ENCODE results near the gene HJV. TPM values are rescaled to one million over a fixed set of nuclear protein-coding genes. Genes with fewer than 3 reads are reported as not detected.

Gene HJV
- total and polyA plus RNA-seq, 2 donors, result 0.38 to 0.62 TPM

DNA sequence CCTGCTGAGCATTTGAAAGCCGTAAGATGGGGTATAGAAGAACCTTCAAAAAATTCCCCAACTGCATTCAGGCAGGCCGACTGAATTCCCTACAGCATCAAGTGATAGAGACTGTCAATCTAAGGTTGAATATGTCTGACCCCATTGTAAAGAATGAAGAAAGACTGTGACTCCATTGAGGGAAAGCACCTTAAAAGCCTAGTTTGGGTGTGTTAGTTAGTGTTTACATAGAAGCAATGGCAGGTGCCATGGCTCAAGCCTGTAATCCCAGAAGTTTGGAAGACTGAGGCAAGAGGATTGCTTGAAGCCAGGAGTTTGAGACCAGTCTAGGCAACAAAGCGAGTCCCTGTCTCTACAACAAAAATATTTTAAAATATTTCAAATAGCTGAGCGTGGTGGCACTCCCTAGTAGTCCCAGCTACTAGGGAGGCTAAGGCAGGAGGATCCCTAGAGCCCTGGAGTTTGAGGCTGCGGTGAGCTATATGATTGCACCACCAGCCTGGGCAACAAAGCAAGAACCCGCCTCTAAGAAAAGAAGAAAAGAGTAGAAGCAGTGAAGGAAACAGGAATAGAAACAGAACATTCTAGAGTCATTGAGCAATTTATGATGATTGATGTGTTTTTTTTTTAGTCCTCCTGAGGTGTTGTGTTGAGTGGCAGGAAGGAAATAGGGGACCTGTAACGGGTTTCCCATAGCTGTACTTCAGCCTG, 41.6 kb downstream of the HJV start:
- Histone ChIP-seq H3K27me3 (ENCODE audit: control insufficient read depth in 2 of 2, insufficient read depth in 1 of 2, low read length in 1 of 2) (no peaks in the 10 kb centered on the region), H3K4me3 (ENCODE audit: low read length in 2 of 2) (peak overlapping the region in 1 of 2 donors; percentile 38), H3K27ac (ENCODE audit: low read depth in 1 of 2, low read length in 1 of 2) (peak overlapping the region; percentile 96 to 98), H3K4me1 (ENCODE audit: control insufficient read depth in 2 of 2, insufficient read depth in 2 of 2, low read length in 2 of 2) (peaks cover 31 to 71% of the 10 kb centered on the region in 2 donors), H3K36me3 (ENCODE audit: control insufficient read depth in 2 of 2, insufficient read depth in 2 of 2, low read length in 1 of 2) (no peaks in the 10 kb centered on the region), H3K9me3 (ENCODE audit: control insufficient read depth in 2 of 2, insufficient read depth in 1 of 2, low read length in 1 of 2) (no peaks in the 10 kb centered on the region)
- peak in 1 of 9 donors; percentile 72 for DNase-seq (ENCODE audit: low read depth in 6 of 9, low spot score in 9 of 9)
- 32% methylated on average over 7 of the region's 7 CpGs for WGBS

DNA sequence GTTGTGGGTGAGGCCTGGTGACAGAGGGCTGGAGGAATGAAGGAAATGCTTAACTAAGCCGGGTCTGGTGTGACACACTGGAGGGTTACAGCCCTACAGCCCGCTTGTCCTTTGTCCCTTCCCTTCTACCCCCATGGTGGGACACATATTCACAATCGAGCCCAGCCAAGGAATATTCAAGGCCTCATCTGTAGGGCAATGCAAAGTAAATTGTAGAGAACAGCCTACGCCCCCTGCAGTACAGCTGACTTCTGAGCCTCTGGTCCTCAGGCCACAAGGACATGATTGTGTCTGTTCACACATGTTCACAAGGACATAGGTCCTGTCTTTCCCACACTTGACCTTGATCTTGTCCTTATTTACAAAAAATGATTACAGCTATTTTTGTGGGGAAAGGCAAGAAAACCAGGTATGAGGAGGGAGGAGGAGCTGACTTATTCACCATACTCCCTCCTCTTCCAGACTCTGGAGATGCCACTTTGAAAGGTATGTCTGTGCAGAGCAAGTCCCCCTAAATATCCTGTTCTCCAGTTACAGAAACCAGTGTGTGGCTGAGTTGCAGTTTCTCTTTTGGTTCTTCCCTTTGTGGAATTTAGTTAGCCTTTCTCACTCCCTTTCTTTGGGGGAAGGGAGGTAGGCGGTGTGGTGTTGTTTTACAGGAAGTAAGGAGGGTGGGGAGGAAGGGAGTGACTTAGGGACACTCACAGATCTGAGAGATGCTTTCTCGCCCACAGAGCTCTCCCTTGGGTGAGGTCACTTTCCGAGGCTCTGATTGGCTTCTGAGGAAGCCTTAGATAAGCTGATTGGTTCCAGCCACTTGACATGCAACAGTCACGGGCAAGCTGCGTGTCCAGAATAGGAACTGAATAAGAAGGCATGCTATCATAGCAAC, 42.4 kb downstream of the HJV start:
- no peaks in the 10 kb centered on the region for H3K27me3 ChIP-seq (ENCODE audit: control insufficient read depth in 2 of 2, insufficient read depth in 1 of 2, low read length in 1 of 2)
- peaks cover 31 to 65% of the 10 kb centered on the region in 2 donors for H3K4me1 ChIP-seq (ENCODE audit: control insufficient read depth in 2 of 2, insufficient read depth in 2 of 2, low read length in 2 of 2)
- H3K36me3 ChIP-seq (ENCODE audit: control insufficient read depth in 2 of 2, insufficient read depth in 2 of 2, low read length in 1 of 2), result no peaks in the 10 kb centered on the region
- 25% methylated on average over 9 of the region's 9 CpGs for WGBS
- H3K9me3 ChIP-seq (ENCODE audit: control insufficient read depth in 2 of 2, insufficient read depth in 1 of 2, low read length in 1 of 2), result no peaks in the 10 kb centered on the region
- H3K4me3 ChIP-seq (ENCODE audit: low read length in 2 of 2), result peak overlapping the region; percentile 22 to 38
- peak in 5 of 9 donors; percentile 50 to 90 (median 74) for DNase-seq (ENCODE audit: low read depth in 6 of 9, low spot score in 9 of 9)
- H3K27ac ChIP-seq (ENCODE audit: low read depth in 1 of 2, low read length in 1 of 2), result peak overlapping the region; percentile 96 to 98

DNA sequence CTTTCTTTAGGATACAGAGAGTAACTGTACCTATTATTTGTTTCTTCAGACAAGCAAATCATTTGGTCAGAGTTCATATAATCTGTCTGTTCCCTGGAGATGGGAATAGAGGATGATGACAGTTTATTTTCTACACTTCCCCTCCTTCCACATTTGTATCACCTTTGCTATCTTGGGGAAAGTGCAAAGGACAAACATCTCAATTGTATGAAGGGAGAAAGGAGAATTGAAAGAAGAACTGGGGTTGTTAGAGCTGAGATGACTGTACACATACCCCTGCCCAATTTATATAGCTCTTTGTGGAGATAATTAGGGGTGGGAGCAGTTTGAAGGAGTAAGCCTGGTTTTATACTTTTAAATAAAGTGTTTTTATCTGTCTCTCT, 43.1 kb downstream of the HJV start:
- H3K36me3 ChIP-seq (ENCODE audit: control insufficient read depth in 2 of 2, insufficient read depth in 2 of 2, low read length in 1 of 2), result no peaks in the 10 kb centered on the region
- H3K9me3 ChIP-seq (ENCODE audit: control insufficient read depth in 2 of 2, insufficient read depth in 1 of 2, low read length in 1 of 2), result no peaks in the 10 kb centered on the region
- H3K4me1 ChIP-seq (ENCODE audit: control insufficient read depth in 2 of 2, insufficient read depth in 2 of 2, low read length in 2 of 2), result peaks cover 31 to 63% of the 10 kb centered on the region in 2 donors
- peak overlapping the region in 1 of 2 donors; percentile 38 for H3K4me3 ChIP-seq (ENCODE audit: low read length in 2 of 2)
- H3K27ac ChIP-seq (ENCODE audit: low read depth in 1 of 2, low read length in 1 of 2), result peak overlapping the region; percentile 96 to 98
- no peaks in the 10 kb centered on the region for H3K27me3 ChIP-seq (ENCODE audit: control insufficient read depth in 2 of 2, insufficient read depth in 1 of 2, low read length in 1 of 2)
- DNase-seq (ENCODE audit: low read depth in 6 of 9, low spot score in 9 of 9), result no peak

DNA sequence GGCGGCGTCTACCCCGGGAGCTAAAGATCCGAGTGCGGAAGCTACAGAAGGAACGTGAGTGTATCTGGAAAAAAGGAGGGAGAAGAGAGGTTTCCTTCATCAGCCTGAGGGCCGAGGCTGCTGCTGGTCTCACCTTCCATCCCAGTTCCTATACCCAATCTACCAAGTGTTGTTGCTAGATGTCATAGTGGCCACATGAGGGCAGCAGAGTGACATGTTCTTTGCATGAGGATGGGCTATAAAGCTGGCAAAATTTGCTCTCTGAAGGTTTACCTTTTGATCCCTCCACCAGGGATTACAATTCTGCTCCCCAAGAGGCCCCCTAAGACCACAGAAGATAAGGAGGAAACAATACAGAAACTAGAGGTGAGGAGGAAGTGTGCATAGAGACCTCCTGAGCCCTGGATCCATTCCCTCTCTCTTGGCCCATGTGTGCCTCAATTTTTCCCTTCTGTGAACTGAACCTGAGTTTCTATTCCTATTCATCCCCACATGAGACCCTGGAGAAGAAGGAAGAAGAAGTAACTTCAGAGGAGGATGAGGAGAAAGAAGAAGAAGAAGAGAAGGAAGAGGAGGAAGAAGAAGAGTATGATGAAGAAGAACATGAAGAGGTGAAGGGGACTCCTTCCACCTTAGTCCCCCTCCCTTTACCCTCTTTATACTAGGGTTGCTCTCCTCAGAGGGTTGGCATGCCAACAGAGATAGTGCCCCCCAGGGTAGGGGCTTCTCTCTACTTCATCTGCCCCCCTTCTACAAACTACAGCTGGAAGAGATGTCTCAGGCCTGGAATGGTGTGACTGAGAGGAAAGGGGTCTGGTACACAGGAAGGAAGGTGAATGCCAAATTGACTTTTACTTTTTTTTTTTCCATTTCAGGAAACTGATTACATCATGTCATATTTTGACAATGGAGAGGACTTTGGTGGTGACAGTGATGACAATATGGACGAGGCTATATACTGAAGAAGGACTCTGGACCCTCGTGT, 43.8 kb downstream of the HJV start:
- DNase-seq (ENCODE audit: low read depth in 6 of 9, low spot score in 9 of 9), result peak in 5 of 9 donors; percentile 75 to 91 (median 87)
- H3K9me3 ChIP-seq (ENCODE audit: control insufficient read depth in 2 of 2, insufficient read depth in 1 of 2, low read length in 1 of 2), result no peaks in the 10 kb centered on the region
- H3K36me3 ChIP-seq (ENCODE audit: control insufficient read depth in 2 of 2, insufficient read depth in 2 of 2, low read length in 1 of 2), result no peaks in the 10 kb centered on the region
- H3K4me3 ChIP-seq (ENCODE audit: low read length in 2 of 2), result peak overlapping the region in 1 of 2 donors; percentile 10
- H3K4me1 ChIP-seq (ENCODE audit: control insufficient read depth in 2 of 2, insufficient read depth in 2 of 2, low read length in 2 of 2), result peaks cover 31 to 57% of the 10 kb centered on the region in 2 donors
- peak overlapping the region; percentile 96 to 98 for H3K27ac ChIP-seq (ENCODE audit: low read depth in 1 of 2, low read length in 1 of 2)
- H3K27me3 ChIP-seq (ENCODE audit: control insufficient read depth in 2 of 2, insufficient read depth in 1 of 2, low read length in 1 of 2), result no peaks in the 10 kb centered on the region
- 28% methylated on average over 9 of the region's 9 CpGs for WGBS

DNA sequence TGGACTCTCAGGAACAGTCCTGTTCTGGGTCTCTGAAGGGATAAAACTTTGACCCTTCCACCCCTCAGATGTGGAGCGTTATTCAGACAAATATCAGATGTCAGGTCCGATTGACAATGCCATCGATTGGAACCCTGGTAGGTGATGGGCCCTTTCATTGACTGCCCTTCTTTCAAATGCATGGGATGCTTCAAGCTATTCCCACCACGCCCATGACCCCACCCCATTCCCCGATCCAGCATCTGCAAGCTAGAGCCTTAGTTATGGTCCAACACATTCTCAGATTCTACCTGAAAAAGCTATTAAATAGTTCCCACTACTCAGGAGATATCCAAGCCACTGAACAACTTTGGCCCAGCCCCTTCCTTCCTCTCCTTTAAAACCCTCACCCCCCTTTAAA, 44.5 kb downstream of the HJV start:
- no peaks in the 10 kb centered on the region for H3K9me3 ChIP-seq (ENCODE audit: control insufficient read depth in 2 of 2, insufficient read depth in 1 of 2, low read length in 1 of 2)
- no peaks in the 10 kb centered on the region for H3K27me3 ChIP-seq (ENCODE audit: control insufficient read depth in 2 of 2, insufficient read depth in 1 of 2, low read length in 1 of 2)
- 93% methylated on average over 5 of the region's 5 CpGs for WGBS
- DNase-seq (ENCODE audit: low read depth in 6 of 9, low spot score in 9 of 9), result no peak
- no peak overlapping the region for H3K27ac ChIP-seq (ENCODE audit: low read depth in 1 of 2, low read length in 1 of 2)
- H3K36me3 ChIP-seq (ENCODE audit: control insufficient read depth in 2 of 2, insufficient read depth in 2 of 2, low read length in 1 of 2), result no peaks in the 10 kb centered on the region
- H3K4me3 ChIP-seq (ENCODE audit: low read length in 2 of 2), result no peak overlapping the region
- peaks cover 31 to 50% of the 10 kb centered on the region in 2 donors for H3K4me1 ChIP-seq (ENCODE audit: control insufficient read depth in 2 of 2, insufficient read depth in 2 of 2, low read length in 2 of 2)

DNA sequence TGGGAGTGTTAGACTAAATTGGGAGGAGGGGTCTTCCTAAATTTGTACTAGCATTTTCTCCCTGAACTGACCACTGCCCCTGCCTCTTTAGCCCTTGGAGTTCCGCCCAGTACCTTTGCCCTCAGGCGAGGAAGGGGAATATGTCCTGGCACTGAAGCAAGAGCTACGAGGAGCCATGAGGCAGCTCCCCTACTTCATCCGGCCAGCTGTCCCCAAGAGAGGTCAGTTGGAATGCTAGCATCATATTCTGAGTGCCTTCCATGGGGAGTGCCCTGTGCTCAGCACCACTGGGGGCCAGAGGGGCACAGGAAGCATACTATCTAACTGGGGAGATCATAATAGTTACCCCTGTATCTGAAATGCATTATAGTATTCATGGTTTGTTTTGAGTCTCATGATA, 46.3 kb downstream of the HJV start:
- no peak overlapping the region for H3K27ac ChIP-seq (ENCODE audit: low read depth in 1 of 2, low read length in 1 of 2)
- H3K4me3 ChIP-seq (ENCODE audit: low read length in 2 of 2), result no peak overlapping the region
- WGBS, result 94% methylated on average over 4 of the region's 4 CpGs
- peaks cover 26 to 32% of the 10 kb centered on the region in 2 donors for H3K4me1 ChIP-seq (ENCODE audit: control insufficient read depth in 2 of 2, insufficient read depth in 2 of 2, low read length in 2 of 2)
- no peaks in the 10 kb centered on the region for H3K36me3 ChIP-seq (ENCODE audit: control insufficient read depth in 2 of 2, insufficient read depth in 2 of 2, low read length in 1 of 2)
- no peaks in the 10 kb centered on the region for H3K27me3 ChIP-seq (ENCODE audit: control insufficient read depth in 2 of 2, insufficient read depth in 1 of 2, low read length in 1 of 2)
- no peaks in the 10 kb centered on the region for H3K9me3 ChIP-seq (ENCODE audit: control insufficient read depth in 2 of 2, insufficient read depth in 1 of 2, low read length in 1 of 2)
- no peak for DNase-seq (ENCODE audit: low read depth in 6 of 9, low spot score in 9 of 9)

DNA sequence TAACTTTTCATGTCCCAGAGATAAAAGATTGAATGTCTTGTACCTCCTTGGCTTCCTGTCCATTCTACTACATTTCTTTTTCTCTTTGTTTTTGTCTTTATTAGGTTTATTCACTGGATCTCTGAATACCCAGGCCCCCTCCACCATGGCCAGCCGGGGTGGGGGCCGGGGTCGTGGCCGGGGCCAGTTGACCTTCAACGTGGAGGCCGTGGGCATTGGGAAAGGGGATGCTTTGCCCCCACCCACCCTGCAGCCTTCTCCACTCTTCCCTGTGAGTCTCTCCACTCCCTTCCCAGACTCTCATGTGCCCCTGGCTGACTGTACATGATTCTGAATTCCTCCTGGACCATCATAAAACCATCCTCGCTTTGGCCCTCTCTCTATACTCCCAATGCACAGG, 46.8 kb downstream of the HJV start:
- no peaks in the 10 kb centered on the region for H3K27me3 ChIP-seq (ENCODE audit: control insufficient read depth in 2 of 2, insufficient read depth in 1 of 2, low read length in 1 of 2)
- H3K4me3 ChIP-seq (ENCODE audit: low read length in 2 of 2), result no peak overlapping the region
- WGBS, result 96% methylated on average over 7 of the region's 7 CpGs
- H3K9me3 ChIP-seq (ENCODE audit: control insufficient read depth in 2 of 2, insufficient read depth in 1 of 2, low read length in 1 of 2), result no peaks in the 10 kb centered on the region
- H3K4me1 ChIP-seq (ENCODE audit: control insufficient read depth in 2 of 2, insufficient read depth in 2 of 2, low read length in 2 of 2), result peaks cover 22 to 28% of the 10 kb centered on the region in 2 donors
- no peak for DNase-seq (ENCODE audit: low read depth in 6 of 9, low spot score in 9 of 9)
- H3K36me3 ChIP-seq (ENCODE audit: control insufficient read depth in 2 of 2, insufficient read depth in 2 of 2, low read length in 1 of 2), result no peaks in the 10 kb centered on the region
- H3K27ac ChIP-seq (ENCODE audit: low read depth in 1 of 2, low read length in 1 of 2), result no peak overlapping the region

DNA sequence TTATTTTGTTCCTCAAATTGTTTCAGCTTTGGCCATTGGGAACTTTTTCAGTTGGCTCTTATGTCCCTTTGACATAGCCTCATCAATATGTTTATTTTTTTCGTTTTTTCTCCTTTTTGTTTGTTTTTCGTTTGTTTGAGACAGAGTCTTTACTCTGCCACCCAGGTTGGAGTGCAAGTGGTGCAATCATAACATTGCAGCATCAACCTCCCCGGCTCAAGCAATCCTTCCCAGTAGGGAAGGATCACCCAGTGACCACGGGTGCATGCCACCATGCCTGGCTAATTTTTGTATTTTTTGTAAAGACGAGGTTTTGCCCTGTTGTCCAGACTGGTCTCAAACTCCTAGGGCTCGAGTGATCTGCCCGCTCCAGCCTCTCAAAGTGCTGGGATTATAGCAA, 49.0 kb downstream of the HJV start:
- Histone ChIP-seq H3K27ac (ENCODE audit: low read depth in 1 of 2, low read length in 1 of 2) (no peak overlapping the region), H3K9me3 (ENCODE audit: control insufficient read depth in 2 of 2, insufficient read depth in 1 of 2, low read length in 1 of 2) (no peaks in the 10 kb centered on the region), H3K27me3 (ENCODE audit: control insufficient read depth in 2 of 2, insufficient read depth in 1 of 2, low read length in 1 of 2) (no peaks in the 10 kb centered on the region), H3K36me3 (ENCODE audit: control insufficient read depth in 2 of 2, insufficient read depth in 2 of 2, low read length in 1 of 2) (peaks cover 0 to under 1% of the 10 kb centered on the region in 2 donors), H3K4me1 (ENCODE audit: control insufficient read depth in 2 of 2, insufficient read depth in 2 of 2, low read length in 2 of 2) (peaks cover 1 to 6% of the 10 kb centered on the region in 2 donors), H3K4me3 (ENCODE audit: low read length in 2 of 2) (no peak overlapping the region)
- no peak for DNase-seq (ENCODE audit: low read depth in 6 of 9, low spot score in 9 of 9)
- 98% methylated on average over 7 of the region's 7 CpGs for WGBS
